HL-60/S4 (cell line): ENCODE data around the gene LRRC27.

Experiments
- in situ Hi-C: fragments of 300-500 bp; cut with MboI; formaldehyde crosslinking; loops from 2 replicates; pipeline ENCODE4 v1.14.3; 2022; ENCODE audit warnings: low sequenced_read_pairs

LRRC27 gene

DNA sequence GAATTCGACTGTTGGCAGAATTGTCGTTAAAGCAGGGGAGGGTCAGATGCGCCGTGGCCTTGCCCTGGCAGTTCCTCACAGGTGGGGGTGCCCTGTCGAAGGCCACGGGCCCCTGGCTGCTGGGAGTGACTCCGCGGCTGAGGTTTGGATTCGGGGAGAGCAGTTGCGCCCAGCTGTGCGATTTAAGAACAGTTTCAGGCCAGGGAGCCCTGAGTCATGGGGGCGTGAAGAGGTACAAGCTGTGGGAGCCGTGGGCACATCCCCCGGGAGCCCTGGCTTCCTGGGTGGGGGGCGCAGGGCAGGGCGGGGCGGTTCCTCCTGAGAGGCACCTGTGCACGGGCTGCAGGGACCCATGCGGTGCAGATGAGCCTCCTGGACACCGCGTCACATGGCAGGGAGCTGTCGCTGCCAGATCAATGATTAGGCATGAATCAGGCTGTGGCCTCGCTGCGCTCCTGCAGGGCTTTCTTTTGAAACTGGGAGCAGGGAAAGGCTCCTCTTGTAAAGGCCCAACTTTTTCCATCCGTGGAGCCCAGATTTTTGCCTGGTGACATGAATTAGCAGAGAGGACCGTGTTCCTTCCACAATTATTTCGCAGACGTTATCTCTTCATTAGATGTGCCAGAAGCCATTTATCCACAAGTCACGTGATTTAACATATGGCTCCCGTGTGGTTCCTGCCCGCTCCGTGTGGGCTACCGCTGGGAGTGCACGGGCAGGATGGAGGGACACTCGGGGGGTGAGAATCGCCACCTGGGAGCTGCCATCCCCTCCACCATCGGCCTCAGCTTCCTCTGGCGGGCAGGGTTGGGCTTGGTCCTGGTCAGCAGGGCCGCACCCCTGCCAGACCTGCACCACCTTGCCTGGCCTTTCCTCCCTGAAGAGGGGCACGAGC lies 65.9 kb downstream of the LRRC27 start:
- in situ Hi-C loops, result no loop called here

DNA sequence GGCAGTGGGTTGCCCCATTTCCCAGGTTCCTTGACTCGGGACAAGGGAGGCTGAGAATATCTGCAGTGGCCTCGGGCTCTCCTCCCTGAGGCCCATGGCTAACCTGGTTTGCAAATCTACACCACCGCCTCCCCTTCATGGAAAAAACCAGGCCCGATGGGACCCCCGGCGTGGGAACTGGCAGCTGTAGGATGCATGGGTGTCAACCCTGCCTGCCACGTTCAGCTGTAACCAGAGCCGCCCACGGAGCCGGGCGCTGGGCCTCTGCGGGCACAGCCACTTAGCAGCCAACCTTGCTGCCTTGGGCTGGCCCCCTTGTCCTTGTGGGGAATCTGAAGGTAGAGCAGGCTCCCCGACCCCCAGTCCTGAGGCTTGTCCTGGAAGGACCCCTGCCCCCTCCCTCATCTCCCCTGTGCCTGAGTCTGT lies 66.6 kb downstream of the LRRC27 start:
- in situ Hi-C loops, result no loop called here

DNA sequence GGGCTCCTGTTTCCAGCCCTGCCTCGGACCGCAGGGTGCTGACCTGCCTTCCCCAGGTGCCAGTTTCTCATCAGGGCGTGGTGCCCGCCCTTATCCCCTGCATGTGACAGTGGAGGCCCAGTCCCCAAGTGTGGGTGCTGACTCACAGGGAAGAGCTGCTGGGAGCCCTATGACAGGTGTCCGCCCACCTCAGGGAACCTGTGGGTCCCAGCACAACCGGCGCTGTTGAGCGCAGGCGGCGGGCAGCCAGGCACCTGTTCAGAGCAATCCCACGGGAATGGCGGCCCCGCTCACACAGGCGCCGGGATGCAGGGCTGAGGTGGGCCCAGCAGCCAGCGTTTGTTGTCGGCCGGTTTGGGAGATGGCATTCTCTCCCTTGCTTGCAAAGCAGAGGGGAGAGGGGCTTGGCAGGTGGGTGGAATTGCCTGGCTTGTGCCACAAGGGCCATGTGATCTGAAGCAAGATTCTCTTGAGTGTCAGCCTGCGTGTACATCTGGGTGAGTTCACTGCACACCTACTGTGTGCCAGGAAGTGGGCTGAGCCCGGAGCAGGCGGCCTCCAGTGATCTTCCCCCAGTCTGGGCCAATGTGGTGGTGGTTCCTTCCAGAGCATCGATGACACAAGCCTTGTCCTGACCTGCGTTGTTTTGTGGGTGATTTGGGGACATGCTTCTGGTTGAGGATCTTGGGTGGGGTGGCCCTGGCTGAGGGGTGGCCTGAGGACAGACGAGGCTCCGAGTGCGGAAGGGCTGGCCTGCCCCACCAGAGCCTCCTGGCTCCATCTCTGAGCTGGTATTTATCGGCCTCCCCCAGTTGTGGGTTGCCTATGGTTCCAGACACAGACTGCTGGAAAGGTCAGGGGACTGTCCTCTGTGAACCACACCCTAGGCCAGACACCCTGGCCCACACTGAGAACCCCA lies 67.4 kb downstream of the LRRC27 start:
- in situ Hi-C loops, result no loop called here

GRCh38 chr10:132400041-132400546 lies 68.1 kb downstream of the LRRC27 start:
- in situ Hi-C loops, result no loop called here

DNA sequence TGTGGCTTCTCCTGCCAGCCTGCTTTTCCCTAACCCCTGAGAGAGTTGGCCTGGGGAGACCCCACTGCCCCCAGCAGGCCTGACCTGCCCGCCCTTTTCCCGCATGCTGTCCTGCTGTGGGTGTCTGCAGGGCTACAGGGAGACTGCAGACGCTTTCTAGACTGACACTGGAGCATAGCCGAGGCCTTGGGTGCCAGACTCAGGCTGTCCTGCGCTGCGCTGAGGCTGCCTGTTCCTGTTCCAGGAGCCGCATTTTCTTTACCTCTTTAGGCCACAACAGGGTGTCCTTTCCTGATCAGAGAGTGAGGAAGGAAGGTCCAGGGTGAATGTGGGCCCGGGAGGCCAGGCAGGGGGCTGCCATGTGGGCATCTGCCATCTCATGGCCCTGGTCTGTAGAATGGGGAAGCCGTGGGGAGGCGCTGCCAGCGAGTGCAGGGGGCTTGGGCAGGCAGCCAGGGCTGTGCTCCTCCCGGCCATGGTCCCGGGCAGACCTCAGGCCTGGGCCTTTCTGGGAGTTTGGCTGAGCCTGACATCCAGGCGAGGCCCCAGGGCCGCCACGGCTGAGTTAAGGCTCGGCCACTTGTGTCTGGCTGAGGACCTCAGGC lies 68.7 kb downstream of the LRRC27 start:
- in situ Hi-C loops, result no loop called here

- in situ Hi-C loops, result no loop called here
These were observed 69.6 kb downstream of the LRRC27 start for GRCh38 chr10:132401401-132402118.

- in situ Hi-C loops, result no loop called here
These were observed 70.8 kb downstream of the LRRC27 start for GRCh38 chr10:132402781-132403241.

- in situ Hi-C loops, result no loop called here
These were observed 71.6 kb downstream of the LRRC27 start for GRCh38 chr10:132403511-132404168.

DNA sequence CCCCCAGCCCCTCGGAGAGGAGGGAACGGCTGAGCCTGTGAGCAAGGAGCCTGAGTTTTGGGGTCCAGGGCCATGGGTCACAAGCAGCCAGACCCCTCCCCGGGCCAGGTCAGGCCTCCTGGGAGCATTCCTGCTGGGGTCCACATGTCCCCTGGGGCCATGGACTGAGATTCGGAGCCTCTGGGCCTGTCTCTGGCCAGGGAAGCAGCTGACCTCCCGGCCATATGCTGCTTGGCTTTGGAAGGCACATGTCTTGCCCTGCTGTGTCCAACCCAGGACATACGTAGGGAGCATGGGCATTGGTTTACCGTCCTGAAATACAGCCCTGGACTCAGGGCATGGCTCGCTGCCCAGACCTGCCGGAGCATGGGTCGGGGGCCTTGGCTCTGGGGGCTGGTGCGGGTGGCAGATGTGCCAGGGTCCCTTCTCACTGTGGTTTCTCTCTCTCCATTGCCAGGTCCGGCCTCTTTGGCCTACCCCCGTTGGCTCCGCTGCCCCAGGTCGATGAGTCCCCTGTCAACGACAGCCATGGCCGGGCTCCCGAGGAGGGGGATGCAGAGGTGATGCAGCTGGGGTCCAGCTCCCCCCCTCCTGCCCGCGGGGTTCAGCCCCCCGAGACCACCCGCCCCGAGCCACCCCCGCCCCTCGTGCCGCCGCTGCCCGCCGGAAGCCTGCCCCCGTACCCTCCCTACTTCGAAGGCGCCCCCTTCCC lies 72.3 kb downstream of the LRRC27 start:
- in situ Hi-C loops, result no loop called here

GRCh38 chr10:132404911-132405462 lies 73.0 kb downstream of the LRRC27 start:
- in situ Hi-C loops, result no loop called here

GRCh38 chr10:132405463-132405991 lies 73.5 kb downstream of the LRRC27 start:
- in situ Hi-C loops, result no loop called here

DNA sequence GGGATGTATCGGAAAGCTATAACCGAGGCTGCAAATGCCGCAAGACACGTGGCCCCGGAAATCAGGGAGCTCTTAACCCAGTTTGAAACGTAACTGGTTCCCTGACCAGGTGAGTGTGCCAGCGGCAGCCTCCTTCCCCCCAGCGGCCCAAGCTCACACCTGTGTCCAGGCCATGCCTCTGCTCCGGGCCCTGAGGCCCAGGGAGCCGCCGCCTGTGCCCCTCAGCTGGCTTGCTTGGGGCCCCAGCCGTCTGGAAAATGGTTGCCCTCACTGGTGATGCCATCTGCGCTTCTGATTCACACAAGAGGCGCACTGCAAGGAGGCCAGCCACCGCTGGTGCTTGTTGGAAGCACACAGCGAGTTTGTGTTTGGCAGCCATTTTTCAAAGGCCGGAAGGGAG lies 74.2 kb downstream of the LRRC27 start:
- in situ Hi-C loops, result no loop called here

DNA sequence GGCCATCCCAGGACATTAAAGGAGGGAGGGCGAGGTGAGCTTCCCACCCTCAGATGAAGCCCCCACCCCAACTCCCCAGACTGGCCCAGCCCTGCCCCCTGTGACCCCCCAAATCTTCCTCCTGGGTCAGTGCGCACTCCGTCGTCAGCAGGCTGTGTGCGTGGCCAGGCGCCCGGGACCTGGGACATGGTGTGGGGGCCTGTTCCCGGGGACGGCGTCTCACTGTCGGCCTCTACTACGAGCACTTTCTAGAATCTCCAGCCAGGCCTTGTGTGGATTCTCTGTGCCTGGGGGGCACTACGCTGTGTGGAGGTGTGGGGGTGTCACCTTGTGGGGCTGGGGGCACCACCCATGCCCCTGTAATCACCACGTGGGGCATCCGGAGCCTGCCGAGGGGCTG lies 74.8 kb downstream of the LRRC27 start:
- in situ Hi-C loops, result no loop called here

GRCh38 chr10:132407243-132407746 lies 75.3 kb downstream of the LRRC27 start:
- in situ Hi-C loops, result no loop called here

- in situ Hi-C loops, result no loop called here
These were observed 75.9 kb downstream of the LRRC27 start for GRCh38 chr10:132407846-132408278.

GRCh38 chr10:132408367-132408781 lies 76.4 kb downstream of the LRRC27 start:
- in situ Hi-C loops, result no loop called here

GRCh38 chr10:132408823-132409666 lies 77.1 kb downstream of the LRRC27 start:
- in situ Hi-C loops, result no loop called here
